Gastrocnemius medialis (tissue), 4 donors: ENCODE measurements around the gene MEX3A. TPM values are rescaled to one million over a fixed set of nuclear protein-coding genes. Genes with fewer than 3 reads are reported as not detected.

Source experiments
- ATAC-seq, 2 donors: fragments of 150-250 bp; one replicate each; pipeline ENCODE4 v1.9.1; 2016
- DNase-seq, 2 donors: peaks; one replicate each; pipeline ENCODE4 v3.0.0-alpha.2; 2019
- H3K27ac ChIP-seq, 4 donors: fragments of 200-600 bp; sonication (generic); 1 replicate in 1 of 4; 2 replicates in 3 of 4; pipeline ENCODE4 v1.5.1; 2016 to 2018; ENCODE audit warnings: mild to moderate bottlenecking in 2 of 4, moderate library complexity in 1 of 4
- H3K27me3 ChIP-seq, 3 donors: fragments of 200-600 bp; sonication (generic) in 2 of 3; 1 replicate in 1 of 3; 2 replicates in 2 of 3; pipeline versions ENCODE4 v1.5.1 to v1.6.0; 2016 to 2019; ENCODE audit warnings: mild to moderate bottlenecking in 1 of 3, moderate library complexity in 1 of 3
- H3K36me3 ChIP-seq, 2 donors: fragments of 200-600 bp; sonication (generic) in 1 of 2; one replicate each; pipeline ENCODE4 v1.5.1; 2017 to 2018
- H3K4me1 ChIP-seq, 2 donors: fragments of 200-600 bp; sonication (generic) in 1 of 2; one replicate each; pipeline ENCODE4 v1.5.1; 2016 to 2017; ENCODE audit warnings: mild to moderate bottlenecking in 2 of 2
- H3K4me3 ChIP-seq, 4 donors: fragments of 200-600 bp; sonication (generic) in 3 of 4; 1 replicate in 1 of 4; 2 replicates in 3 of 4; pipeline ENCODE4 v1.5.1; 2016 to 2019; ENCODE audit warnings: mild to moderate bottlenecking in 2 of 4
- H3K9me3 ChIP-seq, 3 donors: fragments of 200-600 bp; sonication (generic) in 2 of 3; 1 replicate in 1 of 3; 2 replicates in 2 of 3; pipeline ENCODE4 v1.5.1; 2016 to 2019
- CTCF ChIP-seq, 5 experiments: fragments of 450-650 bp in 3 of 5; fragments of 200-600 bp in 2 of 5; sonication (generic) in 2 of 5; IDR thresholded peaks in 4 of 5; conservative IDR thresholded peaks in 1 of 5; 1 replicate in 4 of 5; 2 replicates in 1 of 5; pipeline ENCODE4 v1.5.1; 2016 to 2019; ENCODE audit warnings: antibody characterized with exemption in 5 of 5, mild to moderate bottlenecking in 3 of 5, moderate library complexity in 3 of 5
- POLR2A ChIP-seq, 2 donors: fragments of 450-650 bp; IDR thresholded peaks; one replicate each; pipeline ENCODE4 v1.6.1; 2017; ENCODE audit warnings: antibody characterized with exemption in 2 of 2, mild to moderate bottlenecking in 2 of 2, moderate library complexity in 2 of 2
- in situ Hi-C, 4 donors: fragments of 200-750 bp; cut with MboI; loops; one replicate each; pipeline versions ENCODE4 v1.15.0 to v1.8.0; 2017; ENCODE audit warnings: low sequenced_read_pairs in 4 of 4
- intact Hi-C: fragments of 100-400 bp; cut with DNase I; formaldehyde crosslinking; loops from one replicate; pipeline ENCODE4 v1.15.1; 2023; ENCODE audit warnings: low total_unique reads
- total RNA-seq, 4 donors: library from RNA; depleted of rRNA; stranded (reverse); fragments of >200 nt; gene quantifications; one replicate each; pipeline versions ENCODE4 v1.1.0 to v1.2.3, GENCODE V29; 2016

The MEX3A gene
- total RNA-seq, 4 donors from 2014 or later, result not detected

GRCh38 chr1:156079762-156080161, 2.5 kb downstream of the MEX3A start:
- peaks cover 0 to 5% (median 0%) of the 10 kb centered on the region in 3 donors for H3K27me3 ChIP-seq

GRCh38 chr1:156078728-156079127, 3.5 kb downstream of the MEX3A start:
- intact Hi-C loops, result no loop called here
- Histone ChIP-seq H3K4me3 (no peak overlapping the region), H3K27ac (no peak overlapping the region), H3K27me3 (peaks cover 0 to 5% (median 0%) of the 10 kb centered on the region in 3 donors), H3K9me3 (no peaks in the 10 kb centered on the region), H3K4me1 (peaks cover 10 to 14% of the 10 kb centered on the region in 2 donors), H3K36me3 (no peaks in the 10 kb centered on the region)
- no peak for ATAC-seq
- no peak for TF ChIP-seq POLR2A (IDR thresholded peaks at IDR 0.05)
- no peak for TF ChIP-seq CTCF (IDR thresholded peaks at IDR 0.05 in 4 of 5, conservative IDR thresholded peaks at IDR 0.05 in 1 of 5)
- in situ Hi-C loops, result no loop called here
- DNase-seq, result no peak

More at GRCh38 chr1:156079762-156080161, 2.5 kb downstream of the MEX3A start:
- H3K27ac ChIP-seq, result no peak overlapping the region
- no peaks in the 10 kb centered on the region for H3K9me3 ChIP-seq
- no peak overlapping the region for H3K4me3 ChIP-seq
- TF ChIP-seq CTCF (IDR thresholded peaks at IDR 0.05 in 4 of 5, conservative IDR thresholded peaks at IDR 0.05 in 1 of 5) (no peak), POLR2A (IDR thresholded peaks at IDR 0.05) (no peak)
- DNase-seq (no peak), ATAC-seq (no peak)
- H3K36me3 ChIP-seq, result no peaks in the 10 kb centered on the region
- peaks cover 10 to 14% of the 10 kb centered on the region in 2 donors for H3K4me1 ChIP-seq
- in situ Hi-C loops, result no loop called here
- intact Hi-C loops, result no loop called here

GRCh38 chr1:156077430-156077760, 4.9 kb downstream of the MEX3A start:
- H3K9me3 ChIP-seq, result no peaks in the 10 kb centered on the region
- H3K36me3 ChIP-seq, result no peaks in the 10 kb centered on the region
- no peak for DNase-seq
- H3K27ac ChIP-seq, result peak overlapping the region in 1 of 4 donors; percentile 40
- peaks cover 0 to 5% (median 0%) of the 10 kb centered on the region in 3 donors for H3K27me3 ChIP-seq
- TF ChIP-seq CTCF (IDR thresholded peaks at IDR 0.05 in 4 of 5, conservative IDR thresholded peaks at IDR 0.05 in 1 of 5) (no peak), POLR2A (IDR thresholded peaks at IDR 0.05) (no peak)
- no peak for ATAC-seq
- intact Hi-C loops (no loop called here), in situ Hi-C loops (no loop called here)
- no peak overlapping the region for H3K4me3 ChIP-seq
- peaks cover 6 to 7% of the 10 kb centered on the region in 2 donors for H3K4me1 ChIP-seq

DNA sequence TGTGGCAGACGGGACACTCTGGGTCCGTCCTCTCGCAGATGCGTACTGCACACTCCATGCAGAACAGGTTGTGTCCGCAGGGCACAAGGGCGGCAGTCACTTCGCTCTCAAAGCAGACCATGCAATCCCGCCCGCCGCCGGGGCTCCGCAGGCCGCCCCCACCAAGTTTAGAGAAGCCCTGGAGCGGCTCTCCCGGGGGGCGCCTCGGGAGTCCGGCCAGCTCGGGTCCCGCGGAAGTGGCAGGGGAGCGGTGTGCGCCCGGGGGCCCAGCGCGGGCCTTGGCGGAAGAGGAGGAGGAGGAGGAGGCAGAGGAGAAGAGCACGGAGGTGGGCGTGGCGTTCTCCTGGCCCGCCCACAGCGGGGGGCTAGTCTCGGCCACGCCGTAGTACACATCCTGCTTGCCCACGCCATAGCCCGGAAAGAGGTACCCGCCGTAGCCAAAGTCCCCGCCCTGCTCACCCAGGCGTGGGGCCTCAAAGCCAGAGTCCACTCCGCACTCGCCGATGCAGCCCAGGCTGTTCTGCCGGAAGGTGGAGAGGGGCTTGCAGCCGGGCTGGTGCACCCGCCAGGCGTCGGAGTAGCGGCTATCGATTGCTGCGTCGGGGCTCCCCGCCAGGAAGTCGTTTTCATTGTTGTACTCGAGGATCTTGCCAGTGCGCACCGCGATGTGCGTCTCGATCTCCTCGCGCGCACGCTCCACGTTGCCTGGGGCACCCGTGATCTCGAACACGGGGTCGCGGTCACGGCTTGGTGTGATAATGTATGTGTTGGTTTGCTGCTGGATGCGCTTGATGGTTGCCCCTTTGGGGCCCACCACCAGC, 5.4 kb downstream of the MEX3A start:
- Histone ChIP-seq H3K4me1 (peaks cover 1 to 7% of the 10 kb centered on the region in 2 donors), H3K9me3 (no peaks in the 10 kb centered on the region), H3K27ac (peak overlapping the region in 2 of 4 donors; percentile 21 to 59), H3K4me3 (peak overlapping the region; percentile 36 to 51 (median 42)), H3K27me3 (peaks cover 0 to 5% (median 0%) of the 10 kb centered on the region in 3 donors), H3K36me3 (no peaks in the 10 kb centered on the region)
- intact Hi-C loops (no loop called here), in situ Hi-C loops (no loop called here)
- ATAC-seq, result peak; percentile 43
- no peak for DNase-seq
- no peak for TF ChIP-seq POLR2A (IDR thresholded peaks at IDR 0.05)

- H3K4me1 ChIP-seq, result peaks cover 0 to 7% of the 10 kb centered on the region in 2 donors
- H3K27ac ChIP-seq, result no peak overlapping the region
- ATAC-seq (no peak), DNase-seq (no peak)
- H3K4me3 ChIP-seq, result no peak overlapping the region
- intact Hi-C loops, result no loop called here
- H3K27me3 ChIP-seq, result no peaks in the 10 kb centered on the region
- H3K9me3 ChIP-seq, result no peaks in the 10 kb centered on the region
- no peak for TF ChIP-seq POLR2A (IDR thresholded peaks at IDR 0.05)
- no peak for TF ChIP-seq CTCF (IDR thresholded peaks at IDR 0.05 in 4 of 5, conservative IDR thresholded peaks at IDR 0.05 in 1 of 5)
- in situ Hi-C loops, result no loop called here
- no peaks in the 10 kb centered on the region for H3K36me3 ChIP-seq
Measured at GRCh38 chr1:156075775-156076204, 6.5 kb downstream of the MEX3A start.
